Activated naive CD4-positive, alpha-beta T cell (primary cell): ENCODE data around the gene PIP4P1.
A peak's percentile ranks its signal among the peaks of the same experiment; 100 is the strongest.

Experiments used
- DNase-seq, 4 experiments: peaks; one replicate each; lab custom pipeline; 2025; lab: John Stamatoyannopoulos, UW

Gene PIP4P1

DNA sequence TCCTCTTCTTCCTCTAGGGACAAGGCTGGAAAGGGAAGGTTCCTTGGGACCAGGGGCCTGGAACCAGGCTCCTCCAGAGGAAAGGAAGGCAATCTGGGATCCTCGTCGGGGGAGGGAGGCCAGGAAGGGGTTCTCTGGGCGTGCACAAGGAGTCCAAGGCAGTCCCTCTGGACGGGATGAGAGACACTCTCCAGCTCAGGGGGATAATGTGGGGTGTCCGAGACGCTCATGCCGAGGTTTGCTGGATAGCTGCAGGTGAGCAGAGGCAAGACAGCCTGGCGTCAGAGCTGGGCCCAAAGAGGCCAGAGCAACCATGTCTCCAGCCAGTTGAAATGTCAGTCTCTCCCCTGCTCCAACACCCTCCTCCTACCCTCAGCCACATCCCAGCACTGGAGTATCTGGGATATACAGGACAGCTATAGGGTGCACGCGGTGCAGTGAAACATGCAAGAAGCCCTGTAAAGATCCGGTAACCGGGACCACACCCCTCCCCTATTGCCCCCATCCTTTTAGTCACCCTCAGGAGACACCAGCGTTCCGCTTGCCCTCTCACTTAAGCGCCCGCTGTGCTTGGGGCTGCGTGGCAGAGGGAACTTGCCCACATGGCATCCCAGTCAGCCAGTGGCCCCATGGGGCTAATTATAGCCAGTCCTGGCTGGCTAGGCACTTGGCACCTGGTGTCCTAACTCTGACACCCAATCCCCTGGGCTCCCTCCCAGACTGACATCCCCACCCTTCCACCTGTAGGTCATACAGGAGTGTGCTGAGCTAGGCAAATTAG is 25.5 kb downstream of the PIP4P1 start, which contains the start of gene KLHL33:
TSS of gene KLHL33 (minus strand) at position 585 of the 781 bp plus-strand sequence. CDS start at position 230, 355 bp downstream.
- no peak for DNase-seq

DNA sequence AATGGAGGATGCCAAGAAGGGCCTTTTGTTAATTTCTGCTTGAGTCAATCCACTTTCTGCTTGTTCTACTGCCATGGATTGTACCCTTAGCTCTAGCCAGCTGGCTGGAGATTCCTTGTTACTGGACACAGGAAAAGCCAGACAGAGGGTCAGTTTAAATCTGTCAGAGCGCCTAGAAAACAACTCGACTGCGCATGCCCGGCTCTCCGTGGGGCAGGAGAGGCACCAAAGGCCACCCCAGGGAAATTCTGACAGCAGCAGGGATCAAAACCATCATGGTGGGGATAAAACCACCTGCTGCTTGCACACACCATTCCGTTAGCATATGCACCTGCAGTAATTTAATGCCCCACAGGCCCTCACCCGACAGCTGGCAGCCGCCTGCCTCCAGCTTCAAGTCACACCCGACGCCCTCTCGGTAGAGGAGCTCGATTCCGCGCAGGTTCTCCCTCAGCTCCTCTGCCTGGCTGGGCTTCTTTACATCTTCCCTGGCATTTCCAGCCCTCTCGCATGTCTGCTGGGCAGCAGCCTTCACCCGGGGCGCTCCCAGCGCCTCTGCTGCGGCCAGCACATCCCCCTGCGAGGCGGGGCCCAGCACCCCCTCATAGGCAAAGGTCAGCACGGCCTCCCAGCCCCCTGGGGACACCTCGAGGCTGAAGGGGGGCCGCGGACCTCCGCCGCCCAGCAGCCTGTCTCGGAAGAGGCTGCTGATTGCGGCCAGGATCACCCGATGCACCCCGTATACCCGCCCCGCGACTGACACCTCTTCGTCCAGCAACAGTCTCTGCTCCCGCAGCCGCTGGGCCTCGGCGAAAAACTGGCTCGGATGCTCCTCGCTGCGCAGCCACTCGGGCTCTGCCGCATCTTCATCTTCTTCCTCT is 26.3 kb downstream of the PIP4P1 start:
- DNase-seq: no peak

DNA sequence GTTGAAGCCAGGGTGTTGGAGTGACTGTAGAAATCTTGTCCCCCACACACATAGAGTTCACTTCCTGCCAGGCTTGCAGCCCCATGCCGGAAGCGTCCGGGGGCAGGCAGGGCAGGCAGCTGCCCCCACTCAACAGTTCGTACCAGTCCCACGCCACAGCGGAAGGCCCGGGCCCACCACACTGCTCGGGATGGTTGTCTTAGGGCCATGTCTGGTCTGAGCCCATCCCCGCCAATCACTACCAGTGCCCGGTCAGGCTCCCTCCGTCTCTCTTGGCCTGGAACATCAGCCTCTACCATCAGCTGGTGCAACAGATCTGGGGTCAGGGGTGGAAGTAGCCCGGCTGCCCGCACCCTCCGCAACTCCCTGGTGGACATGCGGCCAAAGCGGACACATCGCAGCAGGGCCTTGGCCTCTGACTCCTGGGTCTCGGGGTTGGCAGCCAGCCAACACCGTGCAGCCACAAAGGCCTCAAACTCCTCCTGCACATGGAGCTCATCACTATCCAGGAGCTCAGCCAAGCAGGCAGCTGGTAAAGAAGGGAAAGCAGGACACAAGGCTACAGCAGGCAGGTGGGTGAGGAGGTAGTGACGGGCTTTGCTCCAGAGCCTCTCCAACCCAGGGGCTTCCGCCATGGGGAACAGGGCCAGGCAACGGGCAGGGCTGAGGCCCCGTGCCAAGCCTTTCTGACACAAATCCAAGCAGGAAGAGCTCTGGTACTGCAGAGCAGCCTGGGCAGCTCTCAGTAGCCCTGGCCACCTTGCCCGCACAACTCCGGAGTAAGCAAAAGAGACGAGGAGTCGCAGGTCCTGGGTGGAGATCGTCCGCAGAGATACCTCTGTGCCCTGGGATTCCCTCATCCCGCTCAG is 31.2 kb downstream of the PIP4P1 start:
- DNase-seq: peak in 1 of 4 experiments; percentile 5

DNA sequence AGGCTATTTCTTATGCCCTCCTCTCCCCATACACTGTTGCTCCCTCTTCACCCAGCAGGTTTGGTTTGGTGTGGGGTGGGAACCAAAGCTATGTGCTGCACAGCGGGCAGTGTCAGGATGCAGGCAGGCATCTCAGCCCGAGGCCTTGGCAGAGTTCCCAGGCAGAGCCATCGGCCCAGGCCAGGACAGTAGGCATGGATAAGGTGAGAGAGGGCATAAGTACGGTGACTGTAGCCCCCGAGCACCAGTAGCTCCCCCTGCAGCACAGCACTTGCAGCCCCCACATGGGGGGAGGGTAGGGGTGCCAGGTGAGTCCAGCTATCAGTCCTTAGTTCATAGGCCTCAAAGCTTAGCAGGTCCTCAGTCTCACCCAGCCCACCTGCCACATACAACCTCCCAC is 32.4 kb downstream of the PIP4P1 start:
- no peak for DNase-seq

DNA sequence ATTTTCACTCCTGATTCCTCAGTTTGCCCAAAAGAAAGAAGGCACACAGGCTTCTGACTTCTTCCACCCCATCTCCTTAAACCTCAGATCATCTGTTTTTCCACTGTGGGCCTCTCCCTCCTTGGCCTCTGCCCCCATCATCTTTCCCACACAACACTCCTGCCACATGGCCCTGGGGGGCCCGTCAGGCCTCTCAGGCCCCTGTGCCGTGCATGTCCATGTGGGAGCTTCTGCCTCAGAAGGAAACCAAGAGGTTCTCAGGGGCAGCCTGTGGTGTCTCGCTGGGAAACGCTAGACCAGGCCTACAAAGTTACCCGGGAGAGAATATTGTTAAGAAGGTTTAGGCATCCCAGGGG is 33.2 kb downstream of the PIP4P1 start:
- no peak for DNase-seq

DNA sequence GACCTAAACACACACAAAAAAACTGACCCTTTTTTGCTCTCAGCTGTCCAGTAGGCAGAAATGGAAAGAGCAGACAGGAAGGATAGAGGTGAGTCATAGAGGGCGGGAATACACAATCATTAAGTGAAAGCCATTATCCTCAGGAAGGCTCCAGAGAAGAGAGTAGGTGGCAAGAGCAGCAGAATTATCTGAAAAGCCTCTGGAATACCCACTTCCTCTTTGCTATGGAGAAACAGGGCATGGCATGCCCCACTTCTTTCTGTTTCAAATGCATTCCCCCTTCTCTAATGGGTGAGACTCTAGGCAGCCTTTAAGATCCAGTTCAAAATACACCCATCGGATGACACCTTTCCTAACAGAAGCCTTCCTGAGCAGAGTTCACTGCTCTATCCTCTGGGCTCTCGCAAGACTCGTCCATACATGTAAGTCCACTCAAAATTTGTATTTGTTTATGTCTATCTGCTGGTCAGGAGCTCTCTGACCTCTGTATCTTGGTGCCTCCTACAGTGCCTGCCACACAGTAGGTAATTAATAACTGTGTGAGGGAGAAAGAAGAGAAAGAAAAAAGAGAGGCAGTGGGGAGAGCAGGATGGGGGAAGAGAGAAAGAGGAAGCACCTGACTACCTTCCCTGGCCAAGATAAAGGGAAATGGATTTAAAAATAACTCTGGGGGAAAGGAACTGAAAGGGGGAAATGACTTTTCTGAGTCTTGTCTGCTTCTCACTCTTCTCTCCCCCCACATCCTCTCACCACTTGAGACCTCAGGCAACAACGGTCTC is 33.8 kb downstream of the PIP4P1 start:
- DNase-seq: no peak

DNA sequence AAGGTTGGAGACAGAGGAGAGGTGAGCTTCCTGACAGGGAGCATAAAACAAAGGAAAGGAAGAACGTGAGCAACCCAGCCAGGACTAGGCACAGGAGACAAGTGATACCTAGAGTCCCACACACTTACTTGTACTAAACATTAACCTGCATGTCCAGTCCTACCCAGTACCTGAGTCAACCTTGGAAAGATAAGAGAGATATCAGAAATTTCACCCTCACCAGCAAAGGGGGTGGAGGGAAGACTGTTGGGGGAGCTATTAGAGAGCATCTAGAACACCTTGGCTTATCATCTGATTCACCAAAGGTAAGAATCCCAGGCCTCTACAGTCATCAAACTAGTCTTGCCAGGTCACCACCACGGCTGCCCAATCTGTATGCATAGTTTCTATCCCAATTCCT is 36.4 kb downstream of the PIP4P1 start:
- DNase-seq: no peak

DNA sequence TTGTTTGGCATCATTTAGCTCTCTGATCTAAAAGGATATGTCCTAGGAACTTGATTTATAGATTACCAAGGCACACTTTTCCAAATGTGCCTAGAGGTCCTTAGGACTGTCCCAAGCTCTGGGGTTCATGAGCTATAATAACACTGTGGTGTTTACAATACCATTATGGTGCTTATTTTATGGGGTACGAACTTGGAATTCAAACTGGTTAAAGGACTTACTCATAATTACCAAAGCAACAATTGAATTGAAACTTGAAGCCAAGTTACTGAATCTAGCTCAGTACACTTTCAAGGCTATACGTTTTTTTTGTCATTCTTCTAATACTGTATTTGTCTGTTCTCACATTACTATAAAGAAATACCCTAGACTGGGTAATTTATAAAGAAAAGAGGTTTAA is 38.3 kb downstream of the PIP4P1 start:
- DNase-seq: no peak

DNA sequence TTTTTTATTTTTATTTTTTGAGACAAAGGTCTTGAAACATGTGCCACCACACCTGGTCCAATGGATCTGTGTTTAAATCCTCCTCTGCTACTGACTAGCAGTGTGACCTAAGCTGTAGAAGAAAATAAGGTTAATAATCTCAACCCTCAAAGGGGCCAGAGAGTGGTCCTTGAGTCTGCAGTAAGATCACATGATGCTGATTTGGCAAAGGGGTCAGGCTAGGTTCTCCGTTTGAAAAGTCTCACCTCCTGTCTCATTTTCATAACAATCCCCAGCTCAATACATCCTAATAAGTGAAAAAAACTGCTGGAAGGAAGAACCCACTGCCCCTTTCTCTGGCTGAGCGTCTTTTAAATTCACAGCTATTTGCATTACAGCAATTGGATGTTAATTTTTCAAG is 40.0 kb downstream of the PIP4P1 start:
- DNase-seq: no peak

DNA sequence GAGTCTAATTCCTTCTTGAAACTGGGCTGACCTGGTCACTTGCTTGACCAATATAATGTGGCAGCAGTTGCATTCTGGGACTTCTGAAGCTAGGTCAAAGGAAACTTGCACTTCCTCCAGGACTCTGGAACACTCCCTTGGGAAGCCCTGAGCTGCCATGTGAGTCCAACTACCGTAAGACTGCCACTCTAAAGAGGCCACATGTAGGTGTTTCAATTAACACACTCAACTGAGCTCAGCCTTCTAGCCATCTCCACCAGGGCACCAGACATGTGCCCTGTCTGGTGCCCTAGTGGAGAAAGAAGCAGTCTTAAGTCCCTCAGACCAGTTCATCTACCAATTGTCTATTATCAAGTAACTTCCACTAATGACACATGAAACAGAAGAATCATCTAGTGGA is 41.8 kb downstream of the PIP4P1 start:
- DNase-seq: no peak

DNA sequence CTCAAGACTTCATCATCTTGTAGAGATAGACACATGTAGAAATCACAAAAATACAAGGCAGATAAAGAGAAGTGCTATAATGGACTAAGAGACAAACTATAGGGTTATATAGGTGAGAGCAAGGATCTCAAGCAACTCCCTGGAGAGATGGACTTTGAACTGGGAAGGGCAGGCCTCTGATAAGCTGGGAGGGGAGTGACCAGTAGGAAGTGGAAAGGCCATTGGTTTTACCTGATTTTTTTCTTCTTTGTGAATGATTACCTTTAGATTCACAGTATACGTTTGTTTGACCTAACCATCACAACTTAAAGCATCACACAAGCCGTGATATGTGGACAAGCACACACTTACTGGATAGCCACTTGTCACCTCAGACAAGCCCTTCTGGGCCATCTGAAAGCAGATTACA is 42.7 kb downstream of the PIP4P1 start:
- DNase-seq: no peak

DNA sequence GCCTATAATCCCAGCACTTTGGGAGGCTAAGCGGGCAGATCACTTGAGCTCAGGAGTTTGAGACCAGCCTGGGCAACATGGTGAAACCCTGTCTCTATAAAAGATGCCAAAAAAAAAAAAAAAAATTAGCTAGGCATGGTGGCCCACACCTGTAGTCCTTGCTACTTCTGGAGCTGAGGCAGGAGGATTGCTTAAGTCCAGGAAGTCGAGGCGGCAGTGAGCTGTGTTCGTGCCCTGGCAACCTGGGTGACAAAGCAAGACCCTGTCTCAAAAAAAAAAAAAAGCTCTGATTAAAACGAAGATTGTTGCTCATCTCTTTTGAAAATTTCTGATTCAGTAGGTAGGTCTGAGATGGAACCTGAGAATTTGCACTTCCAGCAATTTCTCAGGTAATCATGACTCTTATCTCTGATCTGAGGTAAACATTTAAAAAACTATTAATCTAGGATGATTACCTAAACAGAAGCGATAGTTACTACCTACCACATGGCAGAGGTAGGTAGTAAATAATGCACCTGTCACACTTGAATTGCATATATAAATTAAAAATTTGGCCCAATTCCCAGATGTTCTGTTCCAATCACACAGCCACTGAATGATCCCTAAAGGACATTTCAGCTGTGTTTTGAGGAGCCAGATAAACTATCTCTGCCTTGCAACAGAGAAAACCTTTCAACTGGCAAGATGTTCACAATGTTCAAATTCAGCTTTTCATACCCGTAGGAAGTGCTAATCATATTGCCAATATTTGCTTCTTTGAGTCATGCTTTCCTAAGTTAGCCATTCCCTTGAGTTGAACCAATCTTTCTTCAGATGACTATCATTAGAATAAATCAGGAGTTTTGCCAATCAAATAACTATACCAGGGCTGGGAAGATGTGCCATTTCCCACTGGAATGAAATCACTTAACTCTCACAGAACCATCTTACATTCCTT is 43.7 kb downstream of the PIP4P1 start:
- no peak for DNase-seq

DNA sequence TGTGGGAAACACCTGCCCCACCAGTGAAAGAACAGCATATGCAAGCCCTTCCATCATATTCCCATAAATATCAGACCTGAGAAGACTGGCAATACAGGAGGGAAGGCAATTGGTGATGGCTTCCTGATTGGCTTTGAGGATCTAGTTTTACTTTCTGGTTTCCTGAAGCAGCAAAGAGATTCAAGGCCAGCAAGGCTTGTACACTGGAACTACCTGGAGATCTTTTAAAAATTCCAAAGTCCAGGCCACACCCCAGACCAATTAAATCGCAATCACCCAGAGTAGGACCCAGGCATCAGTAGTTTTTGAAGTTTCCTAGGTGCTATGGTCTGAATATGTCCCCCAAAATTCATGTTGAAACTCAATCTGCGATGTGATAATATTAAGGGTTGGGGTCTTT is 45.0 kb downstream of the PIP4P1 start:
- no peak for DNase-seq

DNA sequence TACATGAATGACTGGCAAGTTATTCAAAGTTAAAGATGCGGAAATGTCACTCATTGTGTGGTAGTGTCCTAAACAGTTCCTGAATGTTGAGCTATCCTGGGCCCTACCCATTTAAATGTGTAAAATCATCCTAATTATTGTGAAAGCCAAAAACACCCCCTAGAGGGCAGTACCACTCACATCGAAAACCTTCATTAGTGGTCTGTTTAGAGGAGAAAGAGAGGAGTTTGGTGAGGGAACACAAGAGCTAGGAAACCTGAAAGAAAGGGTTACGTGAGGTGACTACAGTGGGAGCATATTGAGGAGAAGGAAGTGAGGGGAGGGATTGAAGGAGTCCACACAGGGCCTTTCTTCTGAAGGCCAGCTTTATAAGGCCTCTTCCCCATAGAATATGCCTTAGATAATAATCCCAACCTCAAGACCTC is 45.4 kb downstream of the PIP4P1 start:
- DNase-seq: no peak

DNA sequence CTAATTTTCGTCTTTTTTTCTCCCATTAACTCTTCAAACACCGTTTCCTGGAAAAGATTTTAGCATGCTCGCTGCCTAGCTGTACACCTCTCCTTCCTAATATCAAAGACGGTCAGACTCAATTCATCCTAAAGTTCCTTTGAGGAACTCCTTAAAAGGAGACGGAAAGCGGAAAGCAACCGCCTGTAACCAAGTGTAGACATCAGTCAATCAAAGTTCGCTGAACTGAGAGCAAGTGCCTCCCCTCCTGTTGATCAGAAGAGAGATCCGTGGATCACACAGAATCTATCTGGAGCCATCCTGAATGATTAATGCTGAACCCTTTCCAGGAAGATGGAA is 47.5 kb downstream of the PIP4P1 start:
- DNase-seq: no peak

DNA sequence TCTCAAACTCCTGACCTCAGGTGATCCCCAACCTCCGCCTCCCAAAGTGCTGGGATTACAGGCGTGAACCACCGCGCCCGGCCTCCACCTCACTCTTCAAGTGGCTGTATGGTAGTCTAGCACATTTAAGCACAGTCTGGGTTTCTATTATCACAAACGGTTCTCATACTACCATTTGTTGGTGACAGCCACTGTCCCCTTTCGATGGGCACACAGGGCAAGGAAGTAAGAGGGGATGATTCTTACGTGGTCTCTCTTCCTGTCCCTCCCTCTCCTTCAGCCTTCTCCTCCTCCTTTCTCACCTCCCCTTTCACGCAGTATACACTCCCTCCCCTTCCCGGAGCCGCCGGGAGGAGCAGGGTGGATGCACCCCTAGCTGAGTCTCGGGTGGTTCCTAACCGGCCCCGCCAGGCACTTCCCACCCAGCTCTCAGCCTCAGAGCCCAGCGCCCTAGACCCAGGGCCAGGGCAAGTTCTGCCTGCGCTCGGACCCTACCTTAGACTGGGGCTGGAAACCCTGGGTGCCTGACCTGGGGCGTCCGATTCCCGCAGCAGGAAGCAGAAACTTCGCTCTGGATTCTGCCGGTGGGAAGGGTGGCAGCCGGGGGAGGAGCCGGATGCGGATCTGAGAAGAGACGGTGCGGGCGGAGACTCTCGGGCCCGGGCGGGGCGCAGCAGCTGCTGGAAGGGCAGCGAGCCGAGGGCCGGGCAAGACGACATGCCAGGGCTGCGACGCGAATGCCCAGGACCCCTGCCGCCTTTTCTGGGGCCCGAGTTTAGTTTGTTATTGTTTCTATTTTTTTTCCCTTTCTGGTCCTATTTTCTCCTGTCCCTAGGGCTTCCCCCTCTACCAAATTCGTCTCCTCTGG is 48.1 kb downstream of the PIP4P1 start, which contains the start of gene TEP1:
TSS of gene TEP1 (minus strand) at position 626 of the 868 bp plus-strand sequence. CDS start 5,062 bp downstream, outside the sequence.
- DNase-seq: peak; percentile 29 to 56 (median 38)

DNA sequence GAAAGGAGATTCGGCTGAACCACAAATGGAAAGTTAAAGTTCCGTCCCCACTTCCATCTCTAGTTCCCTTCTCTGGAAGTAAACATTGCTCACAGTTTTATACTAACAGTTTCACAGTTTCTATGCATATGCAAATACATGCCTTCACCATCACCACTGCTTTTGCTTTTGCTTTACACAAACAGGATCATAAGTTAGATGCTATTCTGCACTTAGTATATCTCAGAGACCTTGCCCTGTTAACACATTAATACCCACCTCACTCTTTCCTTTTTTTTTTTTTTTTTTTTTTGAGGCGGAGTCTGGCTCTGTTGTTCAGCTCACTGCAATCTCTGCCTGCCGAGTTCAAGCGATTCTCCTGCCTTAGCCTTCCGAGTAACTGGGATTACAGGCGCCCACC is 48.8 kb downstream of the PIP4P1 start:
- DNase-seq: no peak

DNA sequence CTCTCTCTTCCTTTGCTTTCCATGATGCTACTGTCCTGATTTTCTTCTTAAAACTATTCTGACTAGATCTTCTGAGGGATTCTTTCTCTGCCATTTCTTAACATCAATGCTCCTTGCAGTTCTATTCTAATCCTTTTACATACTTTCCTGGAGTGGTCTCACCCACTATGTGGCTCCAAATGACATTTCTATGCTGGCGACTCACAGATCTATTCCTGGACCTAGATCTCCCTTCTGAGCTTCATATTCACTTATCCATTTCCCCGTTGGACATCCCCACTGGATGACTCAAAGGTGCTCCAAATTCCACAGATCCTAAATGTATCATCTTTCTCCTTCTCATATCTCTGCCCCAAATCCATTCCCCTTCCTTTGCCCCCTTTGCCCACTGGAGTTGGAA is 52.0 kb downstream of the PIP4P1 start:
- no peak for DNase-seq
